AG04449 (cell line): Measurements from ENCODE around the gene TNRC6C.

ENCODE experiments used
- CTCF ChIA-PET: fragments of 350-600 bp; formaldehyde crosslinking; extraction: SDS; loops from one replicate; lab custom pipeline; 2021; ENCODE audit warnings: antibody characterized with exemption; lab: Yijun Ruan, JAX
- POLR2A ChIA-PET: fragments of 400-600, 350-600 bp; formaldehyde crosslinking; extraction: SDS; loops from one replicate; lab custom pipeline; 2020; ENCODE audit warnings: antibody characterized with exemption, inconsistent platforms; lab: Yijun Ruan, JAX
- DNase-seq: peaks from one replicate; pipeline ENCODE4 v3.0.0-alpha.2; 2010; ENCODE audit warnings: low read depth, low spot score
- H3K4me3 ChIP-seq: 2 replicates; pipeline ENCODE4 v1.5.1; 2011; ENCODE audit warnings: low read depth, mild to moderate bottlenecking, control low read depth, low read length
- TF ChIP-seq, protein P1 (sequence below): IDR thresholded peaks from one replicate; pipeline ENCODE4 v1.5.1; 2011; ENCODE audit warnings: mild to moderate bottlenecking, moderate library complexity, low read length, control low read depth, inconsistent platforms; ENCODE audit not compliant: insufficient read depth; ENCODE audit errors: missing control alignments

Gene TNRC6C

DNA sequence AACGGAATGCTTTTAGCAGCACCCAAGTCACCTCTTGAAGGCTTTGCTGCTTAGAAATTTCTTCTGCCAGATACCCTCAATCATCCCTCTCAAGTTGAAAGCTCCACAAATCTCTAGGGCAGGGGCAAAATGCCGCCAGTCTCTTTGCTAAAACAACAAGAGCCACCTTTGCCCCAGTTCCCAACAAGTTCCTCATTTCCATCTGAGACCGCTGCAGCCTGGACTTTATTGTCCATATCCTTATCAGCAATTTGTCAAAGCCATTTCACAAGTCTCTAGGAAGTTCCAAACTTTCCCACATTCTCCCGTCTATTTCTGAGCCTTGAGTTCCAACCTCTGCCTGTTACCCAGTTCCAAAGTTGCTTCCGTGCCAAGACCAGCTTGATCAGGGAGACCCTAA lies 142.6 kb downstream of the TNRC6C start:
- ChIA-PET POLR2A (no interaction called here), CTCF (interaction anchor here (1.0 to 13.4 kb wide), 3 partner anchors 10 to 76 kb away, joined by 3 to 116 read pairs (median 9); no protein-coding TSS in a partner anchor)
- DNase-seq, result no peak
- H3K4me3 ChIP-seq, result no peak overlapping the region
- TF ChIP-seq, protein P1, sequence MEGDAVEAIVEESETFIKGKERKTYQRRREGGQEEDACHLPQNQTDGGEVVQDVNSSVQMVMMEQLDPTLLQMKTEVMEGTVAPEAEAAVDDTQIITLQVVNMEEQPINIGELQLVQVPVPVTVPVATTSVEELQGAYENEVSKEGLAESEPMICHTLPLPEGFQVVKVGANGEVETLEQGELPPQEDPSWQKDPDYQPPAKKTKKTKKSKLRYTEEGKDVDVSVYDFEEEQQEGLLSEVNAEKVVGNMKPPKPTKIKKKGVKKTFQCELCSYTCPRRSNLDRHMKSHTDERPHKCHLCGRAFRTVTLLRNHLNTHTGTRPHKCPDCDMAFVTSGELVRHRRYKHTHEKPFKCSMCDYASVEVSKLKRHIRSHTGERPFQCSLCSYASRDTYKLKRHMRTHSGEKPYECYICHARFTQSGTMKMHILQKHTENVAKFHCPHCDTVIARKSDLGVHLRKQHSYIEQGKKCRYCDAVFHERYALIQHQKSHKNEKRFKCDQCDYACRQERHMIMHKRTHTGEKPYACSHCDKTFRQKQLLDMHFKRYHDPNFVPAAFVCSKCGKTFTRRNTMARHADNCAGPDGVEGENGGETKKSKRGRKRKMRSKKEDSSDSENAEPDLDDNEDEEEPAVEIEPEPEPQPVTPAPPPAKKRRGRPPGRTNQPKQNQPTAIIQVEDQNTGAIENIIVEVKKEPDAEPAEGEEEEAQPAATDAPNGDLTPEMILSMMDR, result no peak

- H3K4me3 ChIP-seq, result no peak overlapping the region
- TF ChIP-seq, protein P1, result no peak
- ChIA-PET POLR2A (no interaction called here), CTCF (interaction anchor here (1.0 to 13.4 kb wide), 3 partner anchors 9 to 75 kb away, joined by 3 to 116 read pairs (median 9); no protein-coding TSS in a partner anchor)
- DNase-seq, result no peak
Observed at GRCh38 chr17:78101542-78101941, 143.0 kb downstream of the TNRC6C start.

DNA sequence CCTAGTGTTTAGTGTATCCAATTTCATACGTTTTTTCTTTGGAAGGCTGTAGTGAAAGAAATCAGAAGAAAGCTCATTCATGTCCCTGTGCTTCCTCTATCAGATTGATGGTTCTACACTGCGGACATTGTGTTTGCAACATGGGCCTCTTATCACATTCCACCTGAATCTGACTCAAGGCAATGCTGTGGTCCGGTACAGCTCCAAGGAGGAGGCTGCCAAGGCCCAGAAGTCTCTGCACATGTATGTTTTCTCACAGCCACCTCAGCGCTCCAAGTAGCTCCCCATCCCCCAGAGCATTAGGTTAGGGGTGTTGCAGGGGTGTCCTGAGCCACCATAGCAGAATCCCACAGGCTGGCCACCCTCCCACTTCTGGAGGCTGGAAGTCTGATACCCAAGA lies 144.8 kb downstream of the TNRC6C start:
- CTCF ChIA-PET, result interaction anchor here (0.9 to 13.4 kb wide), 3 partner anchors 7 to 83 kb away, joined by 3 to 116 read pairs (median 4); partner anchors contain the start of gene TK1
- POLR2A ChIA-PET, result no interaction called here
- TF ChIP-seq, protein P1, result no peak

DNA sequence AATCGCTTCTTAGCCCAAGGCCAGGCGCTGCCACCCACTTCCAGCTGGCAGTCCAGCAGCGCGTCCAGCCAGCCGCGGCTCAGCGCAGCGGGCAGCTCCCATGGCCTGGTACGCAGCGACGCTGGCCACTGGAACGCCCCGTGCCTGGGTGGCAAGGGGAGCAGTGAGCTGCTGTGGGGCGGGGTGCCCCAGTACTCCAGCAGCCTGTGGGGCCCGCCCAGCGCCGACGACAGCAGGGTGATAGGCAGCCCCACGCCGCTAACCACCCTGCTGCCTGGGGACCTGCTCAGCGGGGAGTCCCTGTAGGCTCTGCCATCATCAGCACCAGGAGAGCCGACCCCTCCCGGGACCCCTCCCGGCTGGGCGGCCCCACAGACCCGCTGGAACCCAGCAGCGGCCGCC lies 146.0 kb downstream of the TNRC6C start:
- ChIA-PET CTCF (interaction anchor here (2.4 kb wide), 1 partner anchor 10 kb away, joined by 8 read pairs; no protein-coding TSS in a partner anchor), POLR2A (no interaction called here)
- no peak for DNase-seq
- TF ChIP-seq, protein P1, result no peak
- H3K4me3 ChIP-seq, result no peak overlapping the region

More for the DNA sequence above, 144.8 kb downstream of the TNRC6C start:
- no peak overlapping the region for H3K4me3 ChIP-seq
- DNase-seq, result no peak

- ChIA-PET POLR2A (no interaction called here), CTCF (interaction anchor here (2.4 kb wide), 1 partner anchor 10 kb away, joined by 8 read pairs; no protein-coding TSS in a partner anchor)
- no peak for DNase-seq
- no peak overlapping the region for H3K4me3 ChIP-seq
- TF ChIP-seq, protein P1, result no peak
Observed at GRCh38 chr17:78105101-78105500, 146.6 kb downstream of the TNRC6C start.

- DNase-seq, result no peak
- TF ChIP-seq, protein P1, result no peak
- no peak overlapping the region for H3K4me3 ChIP-seq
- ChIA-PET CTCF (interaction anchor here (2.4 kb wide), 1 partner anchor 9 kb away, joined by 8 read pairs; no protein-coding TSS in a partner anchor), POLR2A (no interaction called here)
Observed at GRCh38 chr17:78105551-78105950, 147.0 kb downstream of the TNRC6C start.
